Activated CD4-positive, alpha-beta T cell treated with anti-CD3 and anti-CD28 coated beads, Interleukin-2, Interleukin-4, amounts not matched to agents 100 ng/mL and 50 ng/mL, durations not matched to agents 16 hours and 8 hours (primary cell): ENCODE data around the gene PCDH12.

Experiments
- DNase-seq: peaks from one replicate; pipeline ENCODE4 v3.0.0-alpha.2; 2020; ENCODE audit warnings: low spot score

Gene PCDH12

GRCh38 chr5:141966275-141966962 is 8.4 kb upstream of the PCDH12 start:
- no peak for DNase-seq

- DNase-seq = no peak
Observed at GRCh38 chr5:141965071-141965470, 7.1 kb upstream of the PCDH12 start.

GRCh38 chr5:141963701-141964100 is 5.7 kb upstream of the PCDH12 start:
- no peak for DNase-seq

DNA sequence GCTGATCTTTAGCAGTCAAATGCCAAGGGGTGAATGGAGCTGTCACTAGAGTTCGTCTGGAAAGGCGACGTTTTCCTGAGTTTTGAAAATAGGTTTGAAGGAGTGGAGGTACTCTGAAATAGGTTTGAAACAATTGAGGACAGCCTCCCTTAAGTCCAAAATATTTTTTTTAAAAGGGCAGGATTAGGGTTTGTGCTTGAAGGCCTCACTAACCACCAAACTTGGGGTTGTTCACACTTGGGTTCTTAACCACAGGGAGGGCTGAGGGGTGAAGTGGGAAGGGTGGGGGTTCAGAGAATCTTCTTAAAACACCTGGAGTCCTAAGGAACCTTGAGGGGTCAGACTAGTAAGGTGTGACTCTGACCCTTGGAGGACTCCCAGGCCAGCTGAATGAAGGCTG is 3.5 kb upstream of the PCDH12 start:
- no peak for DNase-seq

DNA sequence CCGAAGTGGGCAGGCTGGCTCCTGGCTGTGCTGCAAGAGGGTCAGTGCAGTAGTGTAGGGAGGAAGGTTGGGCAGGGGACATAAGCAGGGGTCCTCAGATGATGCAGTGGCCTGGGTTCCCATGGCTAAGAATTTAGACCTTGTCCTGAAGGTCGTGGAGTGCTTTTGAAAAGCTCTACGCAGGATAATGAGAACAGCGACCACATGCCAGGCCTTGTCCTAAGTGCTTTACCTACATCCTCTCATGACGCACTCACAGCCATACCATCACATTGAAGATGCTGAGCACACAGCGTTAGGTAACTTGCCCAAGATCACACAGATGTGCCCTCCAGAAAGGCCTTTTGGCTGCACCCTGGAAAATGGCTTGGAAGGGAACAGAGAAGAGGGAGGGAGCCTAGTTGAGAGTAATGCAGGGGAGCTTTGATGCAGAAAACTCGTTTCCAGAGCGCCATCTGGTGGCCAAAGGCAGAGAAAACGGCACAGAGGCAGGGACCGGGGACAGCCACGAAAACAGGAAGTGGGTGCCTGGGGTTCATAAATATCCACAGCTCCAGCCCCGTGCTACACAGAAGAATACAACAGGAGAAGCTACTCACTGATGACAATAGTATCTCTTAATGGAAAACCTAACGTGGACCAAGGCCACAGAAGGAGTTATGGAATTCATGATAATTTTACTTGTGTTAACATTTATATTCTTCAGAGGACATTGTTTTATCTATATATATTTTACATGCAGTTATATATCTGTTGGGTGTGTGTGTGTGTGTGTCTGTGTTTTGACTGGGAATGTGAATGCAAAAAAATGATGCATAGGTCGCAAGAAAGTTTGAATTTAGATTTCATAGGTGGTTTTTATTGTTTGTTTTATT is 2.7 kb upstream of the PCDH12 start:
- DNase-seq = peak; percentile 93

DNA sequence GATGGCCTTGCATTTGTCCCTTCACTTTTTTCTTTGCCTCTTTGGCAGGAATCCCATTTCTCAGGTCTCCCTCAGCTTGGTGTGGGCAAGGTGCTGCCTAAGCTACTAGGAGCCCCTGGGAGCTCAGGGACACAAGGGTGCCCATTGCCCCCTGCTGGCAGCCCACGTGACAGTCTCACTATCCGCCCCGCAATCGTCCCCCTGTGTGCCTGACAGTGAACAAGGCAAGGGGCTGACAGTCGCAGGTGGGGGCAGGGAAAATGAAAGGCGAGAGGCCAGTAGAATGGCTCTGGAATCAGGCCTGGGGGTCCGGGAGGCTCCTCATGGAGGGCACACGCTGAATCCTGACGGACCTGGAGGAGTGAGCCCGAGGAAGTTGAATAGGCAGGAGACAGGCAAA is 2.0 kb upstream of the PCDH12 start:
- peak; percentile 18 for DNase-seq

GRCh38 chr5:141958546-141959172 is 657 bp upstream of the PCDH12 start:
- peak; percentile 21 for DNase-seq

DNA sequence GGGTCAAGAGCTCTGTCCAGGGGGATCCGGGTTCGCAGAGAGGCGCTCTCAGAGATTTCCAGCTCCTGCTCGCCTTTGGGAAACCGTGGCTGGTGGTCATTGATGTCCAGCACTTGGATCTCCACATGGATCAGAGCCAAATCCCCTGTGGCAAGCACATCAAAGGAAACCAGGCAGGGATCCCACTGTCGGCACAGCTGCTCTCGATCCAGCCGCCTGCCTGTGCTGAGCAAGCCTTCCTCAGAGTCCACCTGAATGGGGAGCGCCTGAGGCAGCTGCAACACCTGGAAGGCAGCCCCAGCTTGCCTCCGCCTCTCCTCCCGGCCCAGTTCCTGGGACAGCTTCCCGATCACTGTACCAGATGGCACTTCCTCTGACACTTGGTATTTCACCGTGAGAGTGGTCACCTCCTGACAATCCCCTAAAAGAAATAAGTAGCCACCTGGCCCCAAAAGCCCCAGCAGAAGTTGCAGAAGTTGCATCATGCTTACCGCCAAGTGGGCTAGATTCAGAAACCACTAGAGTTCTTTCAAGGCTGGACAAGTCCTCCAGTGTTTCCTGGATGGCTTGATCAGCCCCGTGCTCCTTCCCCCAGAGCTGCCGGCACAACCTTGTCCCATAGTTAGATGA is 520 bp downstream of the PCDH12 start:
- no peak for DNase-seq

- DNase-seq = no peak
Observed at GRCh38 chr5:141954194-141954593, 3.8 kb downstream of the PCDH12 start.

DNA sequence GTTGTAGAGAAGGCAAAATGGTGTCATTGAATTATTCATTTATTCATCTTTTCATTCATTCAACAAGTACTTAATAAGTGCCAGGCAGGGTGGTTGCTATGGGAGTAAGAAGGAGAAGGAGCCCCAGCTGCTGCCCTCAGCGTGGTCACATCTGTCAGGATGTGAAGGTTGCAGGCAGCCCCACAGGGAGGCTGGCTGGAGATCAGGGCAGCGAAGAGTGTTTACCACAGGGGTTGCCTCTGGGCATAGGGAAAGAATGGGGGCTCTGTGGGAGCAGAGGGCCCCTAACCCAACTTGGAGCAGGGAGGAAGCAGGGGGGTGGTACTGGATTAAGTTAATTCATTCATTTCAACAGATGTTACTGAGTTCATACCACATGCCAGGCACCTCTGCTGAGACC is 6.0 kb downstream of the PCDH12 start:
- DNase-seq = no peak

GRCh38 chr5:141951332-141951781 is 6.6 kb downstream of the PCDH12 start:
- DNase-seq = peak; percentile 21

DNA sequence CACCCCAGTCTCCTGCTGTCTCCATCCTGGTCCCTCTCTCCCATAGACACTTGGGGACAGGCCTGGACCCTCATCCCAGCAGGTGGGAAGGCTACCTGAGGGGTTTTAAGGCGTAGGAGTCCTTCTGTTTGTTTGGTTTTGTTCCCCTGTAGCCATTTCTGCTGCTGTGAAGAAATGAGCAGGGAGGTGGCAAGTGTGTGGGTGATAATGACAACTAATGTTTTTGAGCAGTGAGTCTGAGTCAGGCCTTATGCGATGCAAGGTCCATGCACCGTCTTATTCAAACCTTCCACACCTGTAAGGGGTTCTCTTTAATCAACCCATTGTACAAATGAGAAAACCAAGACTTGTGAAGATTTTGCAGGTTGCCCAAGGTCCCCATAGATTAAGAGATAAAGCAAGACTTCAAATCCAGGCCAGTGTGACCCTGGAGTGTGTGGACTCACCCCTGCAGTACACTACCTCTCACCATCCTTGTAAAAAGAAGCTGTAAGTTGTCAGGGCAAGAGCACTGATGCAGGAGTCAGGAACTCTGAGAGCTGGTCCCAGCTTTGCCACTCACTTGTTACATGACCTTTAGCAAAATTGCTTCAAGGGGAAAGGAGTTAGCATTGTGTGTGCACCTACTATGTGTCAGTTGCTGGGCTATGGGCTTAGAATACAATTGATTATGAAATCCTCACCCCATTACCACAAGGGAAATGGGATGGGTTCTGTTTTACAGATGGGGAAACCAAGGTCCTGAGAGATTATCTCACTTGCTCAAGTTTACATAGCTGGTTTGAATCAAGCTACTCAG is 7.6 kb downstream of the PCDH12 start:
- DNase-seq = no peak

DNA sequence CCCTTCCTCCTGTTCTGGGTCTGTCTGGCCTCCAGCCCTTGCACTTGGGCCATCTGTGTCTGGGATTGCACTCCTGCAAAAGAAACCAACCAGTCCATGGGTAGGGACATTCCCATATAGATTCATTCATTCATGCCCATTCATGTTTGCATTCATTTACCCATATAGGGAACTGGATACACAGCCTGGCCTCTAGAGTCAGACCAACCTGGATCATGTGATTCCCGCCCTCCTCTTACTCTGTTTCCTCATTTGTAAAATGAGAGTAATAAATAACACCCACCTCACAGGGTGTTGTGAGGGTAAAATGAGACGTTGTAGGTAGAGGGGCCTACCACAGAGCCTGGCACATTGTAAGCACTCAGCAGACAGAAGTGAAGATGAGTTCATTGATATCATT is 8.5 kb downstream of the PCDH12 start:
- DNase-seq = no peak

DNA sequence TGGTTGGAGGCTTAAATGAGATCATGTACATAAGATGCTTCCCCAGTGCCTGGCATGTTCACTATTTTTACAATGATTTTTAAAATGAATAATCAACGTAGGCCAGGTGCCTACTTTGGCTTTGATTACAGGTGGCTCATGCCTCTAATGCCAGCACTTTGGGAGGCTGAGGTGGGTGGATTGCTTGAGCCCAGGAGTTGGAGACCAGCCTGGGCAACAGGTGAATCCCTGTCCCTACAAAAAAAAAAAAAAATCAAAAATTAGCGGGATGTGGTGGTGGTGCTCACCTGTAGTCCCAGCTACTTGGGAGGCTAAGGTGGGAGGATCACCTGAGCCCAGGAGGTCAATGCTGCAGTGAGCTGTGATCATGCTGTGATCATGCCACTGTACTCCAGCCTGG is 9.2 kb downstream of the PCDH12 start:
- DNase-seq = no peak

DNA sequence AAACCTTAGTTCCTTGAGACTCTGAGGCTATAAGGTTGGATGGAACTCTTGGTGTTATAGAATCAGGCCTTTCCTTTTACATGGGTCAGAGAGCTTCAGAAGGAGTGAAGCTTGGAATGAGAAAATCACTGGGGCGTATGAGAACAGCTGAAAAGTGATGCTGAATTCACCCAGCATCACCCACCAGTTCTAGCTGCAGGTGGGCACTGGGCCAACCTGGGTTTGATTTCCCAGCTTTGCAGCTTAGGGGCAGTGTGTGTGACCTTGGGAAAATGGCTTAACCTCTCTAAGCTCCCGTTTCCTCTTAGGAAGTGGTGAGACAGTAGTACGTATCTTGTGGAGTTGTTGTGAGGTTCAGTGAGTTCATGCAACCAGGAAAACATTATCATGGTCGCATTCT is 10.7 kb downstream of the PCDH12 start:
- DNase-seq = no peak

DNA sequence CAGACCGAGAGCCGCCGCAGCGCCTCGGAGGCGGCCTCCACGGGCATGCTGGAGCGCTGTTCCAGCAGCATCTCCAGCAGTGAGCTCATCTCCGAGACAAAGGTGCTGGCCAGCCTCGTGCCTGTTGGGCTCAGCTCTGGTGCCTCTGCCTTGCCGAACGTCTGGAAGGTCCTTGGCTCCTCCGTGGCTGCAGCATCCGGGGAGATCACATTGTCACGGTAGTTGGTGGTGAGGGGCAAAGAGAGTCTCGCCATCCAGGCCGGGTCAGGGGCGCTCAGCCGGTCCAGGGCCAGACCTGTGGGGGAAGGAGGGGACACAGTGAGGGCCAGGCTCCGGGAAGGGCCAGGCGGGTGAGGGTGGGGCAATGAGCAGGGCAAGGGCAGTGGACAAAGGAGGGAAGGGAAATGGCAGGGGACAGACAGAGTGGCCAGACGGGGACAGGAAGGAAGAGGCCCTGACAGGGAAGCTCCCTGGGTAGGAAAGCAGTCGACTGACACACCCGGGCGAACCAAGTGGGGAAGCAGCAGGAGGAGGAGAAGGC is 12.4 kb downstream of the PCDH12 start:
- DNase-seq = no peak

GRCh38 chr5:141944076-141944475 is 13.9 kb downstream of the PCDH12 start:
- no peak for DNase-seq

DNA sequence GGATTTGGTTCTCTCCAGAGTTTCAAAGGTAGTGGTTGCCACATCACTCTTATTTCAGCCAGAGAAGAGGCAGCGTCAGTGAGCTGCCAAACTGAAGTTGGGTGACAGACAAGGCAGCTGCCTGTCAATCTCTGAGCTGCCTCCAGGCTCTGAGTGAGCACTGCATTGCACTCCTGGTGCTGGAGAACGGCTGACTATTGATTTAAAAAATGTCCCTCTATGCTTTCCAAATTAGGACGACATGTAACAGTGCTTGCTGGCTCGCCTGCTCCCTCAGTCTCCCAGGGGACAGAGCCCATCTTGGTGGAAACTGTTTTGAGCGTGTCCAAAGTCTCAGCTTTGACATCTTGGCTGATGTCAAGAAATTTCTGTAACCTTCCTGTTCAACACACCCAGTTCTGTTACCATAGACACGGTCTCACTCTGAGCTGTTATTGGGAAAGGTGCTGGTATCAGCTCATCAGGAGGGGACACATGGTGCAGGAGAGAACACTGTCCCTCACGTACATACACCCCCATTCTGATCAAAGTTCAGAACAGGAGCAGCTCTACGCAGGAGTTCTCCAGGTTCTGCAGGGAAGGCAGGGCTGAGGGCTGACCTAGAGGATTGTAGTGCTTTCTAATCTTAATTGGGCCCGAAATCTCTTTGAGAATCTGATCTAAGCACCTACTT is 15.7 kb downstream of the PCDH12 start:
- no peak for DNase-seq

- DNase-seq = no peak
Observed at GRCh38 chr5:141941779-141942178, 16.2 kb downstream of the PCDH12 start.

- no peak for DNase-seq
Observed at GRCh38 chr5:141941307-141941706, 16.7 kb downstream of the PCDH12 start.
